B cell (primary cell): ENCODE results near the gene PRSS53. TPM values are rescaled to one million over a fixed set of nuclear protein-coding genes. Genes with fewer than 3 reads are reported as not detected.

Experiments
- ATAC-seq: fragments of 200-7000 bp; cut with Tn5 transposase; one replicate; pipeline ENCODE4 v1.10.0; 2021; ENCODE audit warnings: low read depth, mild to moderate bottlenecking, moderate number of reproducible peaks, moderate library complexity
- CTCF ChIA-PET: fragments of 350-600 bp; sonication (Branson Sonifier 250); formaldehyde crosslinking; loops from one replicate; lab custom pipeline; 2021; ENCODE audit warnings: antibody characterized with exemption, inconsistent platforms; lab: Charles Lee
- POLR2A ChIA-PET: fragments of 350-600 bp; sonication (Branson Sonifier 250); formaldehyde crosslinking; loops from one replicate; lab custom pipeline; 2021; ENCODE audit warnings: antibody characterized with exemption; lab: Charles Lee
- DNase-seq: peaks from one replicate; pipeline ENCODE4 v3.0.0; 2013
- H2AFZ ChIP-seq: 2 replicates; pipeline ENCODE4 v1.6.1; 2012; ENCODE audit warnings: mild to moderate bottlenecking, low read depth, low read length; ENCODE audit not compliant: insufficient read depth, poor library complexity, severe bottlenecking
- H3K27ac ChIP-seq, 2 donors: 1 replicate in 1 of 2; 2 replicates in 1 of 2; pipeline ENCODE4 v1.5.1; 2012 to 2013; ENCODE audit warnings: low read length in 2 of 2, mild to moderate bottlenecking in 2 of 2, moderate library complexity in 1 of 2
- H3K27me3 ChIP-seq, 4 experiments: fragments of 200-600 bp in 1 of 4; sonication (generic) in 1 of 4; replicated peaks in 1 of 4; 1 replicate in 2 of 4; 2 replicates in 2 of 4; pipeline versions ENCODE4 v1.6.1 to v1.7.0; 2013 to 2016; ENCODE audit warnings: low read length in 3 of 4, mild to moderate bottlenecking in 2 of 4, mixed read lengths in 1 of 4, moderate library complexity in 1 of 4; ENCODE audit not compliant: insufficient read depth in 4 of 4, control insufficient read depth in 3 of 4; ENCODE audit errors: control extremely low read depth in 1 of 4
- H3K36me3 ChIP-seq, 2 experiments: replicated peaks in 1 of 2; 1 replicate in 1 of 2; 2 replicates in 1 of 2; pipeline versions ENCODE4 v1.6.1 to v1.7.1; 2013; ENCODE audit warnings: low read length in 1 of 2; ENCODE audit not compliant: insufficient read depth in 2 of 2, control insufficient read depth in 1 of 2; ENCODE audit errors: control extremely low read depth in 1 of 2, extremely low read depth in 1 of 2
- H3K4me1 ChIP-seq, 2 donors: fragments of 200-600 bp in 1 of 2; sonication (generic) in 1 of 2; 1 replicate in 1 of 2; 2 replicates in 1 of 2; pipeline versions ENCODE4 v1.5.1 to v1.6.1; 2013 to 2017; ENCODE audit warnings: low read length in 2 of 2; ENCODE audit not compliant: control insufficient read depth in 2 of 2, insufficient read depth in 2 of 2
- H3K4me2 ChIP-seq: replicated peaks from 2 replicates; pipeline ENCODE3; 2012; ENCODE audit warnings: mild to moderate bottlenecking, low read depth, low read length; ENCODE audit not compliant: poor library complexity, severe bottlenecking
- H3K4me3 ChIP-seq, 5 experiments: fragments of 200-600 bp in 1 of 5; sonication (generic) in 1 of 5; 1 replicate in 3 of 5; 2 replicates in 2 of 5; pipeline versions ENCODE4 v1.5.1 to v1.7.0; 2011 to 2016; ENCODE audit warnings: low read length in 4 of 5, mild to moderate bottlenecking in 4 of 5, low read depth in 2 of 5, control low read depth in 1 of 5, moderate library complexity in 1 of 5; ENCODE audit not compliant: insufficient read depth in 1 of 5; ENCODE audit errors: control extremely low read depth in 1 of 5, extremely low read depth in 1 of 5
- H3K79me2 ChIP-seq: fragments of 200-600 bp; sonication (generic); one replicate; pipeline ENCODE4 v1.6.0; 2016; ENCODE audit warnings: low read length; ENCODE audit not compliant: control insufficient read depth, insufficient read depth
- H3K9ac ChIP-seq: fragments of 200-600 bp; sonication (generic); 2 replicates; pipeline ENCODE4 v1.6.1; 2017; ENCODE audit warnings: mild to moderate bottlenecking, low read length, moderate library complexity
- H3K9me3 ChIP-seq, 3 donors: one replicate each; pipeline versions ENCODE4 v1.6.1 to v1.7.1; 2013; ENCODE audit warnings: low read length in 2 of 3; ENCODE audit not compliant: control insufficient read depth in 2 of 3, insufficient read depth in 1 of 3; ENCODE audit errors: control extremely low read depth in 1 of 3
- H4K20me1 ChIP-seq: 2 replicates; pipeline ENCODE4 v1.6.0; 2012; ENCODE audit warnings: mild to moderate bottlenecking, low read length; ENCODE audit not compliant: insufficient read depth, control insufficient read depth, poor library complexity, severe bottlenecking
- H3K27ac Mint-ChIP-seq: one replicate; pipeline ENCODE4 v1.8.0; 2021; ENCODE audit warnings: mixed read lengths
- H3K27me3 Mint-ChIP-seq: one replicate; pipeline ENCODE4 v1.8.0; 2021; ENCODE audit warnings: mixed read lengths
- H3K4me1 Mint-ChIP-seq: one replicate; pipeline ENCODE4 v1.8.0; 2021; ENCODE audit warnings: mixed read lengths
- H3K4me3 Mint-ChIP-seq: one replicate; pipeline ENCODE4 v1.8.0; 2021; ENCODE audit warnings: mixed read lengths
- H3K9me3 Mint-ChIP-seq: one replicate; pipeline ENCODE4 v1.8.0; 2022; ENCODE audit warnings: mixed read lengths; ENCODE audit not compliant: insufficient read depth
- CTCF ChIP-seq: fragments of 200-600 bp; IDR thresholded peaks from one replicate; pipeline ENCODE4 v1.8.0; 2022; ENCODE audit warnings: antibody characterized with exemption, mild to moderate bottlenecking
- EZH2 ChIP-seq: IDR thresholded peaks from 2 replicates; pipeline ENCODE4 v1.6.1; 2012; ENCODE audit warnings: borderline replicate concordance, low read depth, mild to moderate bottlenecking, moderate library complexity, low read length; ENCODE audit not compliant: insufficient read depth, poor library complexity, severe bottlenecking
- WGBS: methylation state at CpG from one replicate; pipeline ENCODE4 v1.1.5; 2013; ENCODE audit warnings: missing lambda C conversion rate; ENCODE audit not compliant: insufficient coverage; 5-methylcytosine and 5-hydroxymethylcytosine counted together
- intact Hi-C: fragments of 100-400 bp; cut with micrococcal nuclease; formaldehyde crosslinking; loops from one replicate; pipeline ENCODE4 v1.10.0; 2022
- polyA plus RNA-seq: library from polyadenylated mRNA; depleted of rRNA; stranded (reverse); fragments of >200 nt; gene quantifications from 2 replicates; pipeline ENCODE4 v1.2.3, GENCODE V29; 2012
- total RNA-seq, 2 donors: library from RNA; stranded (reverse); fragments of 120-200 nt in 1 of 2; gene quantifications; 1 replicate in 1 of 2; 2 replicates in 1 of 2; pipeline versions ENCODE4 v1.2.3 to v1.2.4, GENCODE V29; 2013 to 2022

The PRSS53 gene
- total and polyA plus RNA-seq, 2 donors (not counting 1 experiment from before 2014, with no cell fraction given): 10.1 to 10.8 TPM

DNA sequence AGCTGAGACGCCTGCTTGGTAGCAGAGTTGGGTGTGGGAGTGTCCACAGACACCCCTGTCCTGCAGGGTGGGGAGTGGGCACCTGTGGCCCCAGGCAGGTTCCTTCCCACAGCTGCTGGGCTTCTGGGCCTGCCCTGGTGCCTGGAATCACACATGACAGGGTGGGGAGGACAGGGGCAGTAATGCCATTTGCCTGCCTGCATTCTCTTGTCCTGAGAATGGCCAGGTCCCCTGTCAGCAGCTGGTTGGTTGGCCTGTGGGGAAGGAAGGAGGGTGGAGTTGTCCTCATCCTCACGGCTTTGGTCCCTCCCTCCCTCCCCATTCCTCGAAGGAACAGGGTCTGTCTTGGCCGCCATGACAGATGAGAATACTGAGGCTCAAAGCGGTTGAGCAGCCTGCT is 5.2 kb downstream of the PRSS53 start:
- Histone ChIP-seq H3K4me2 (no peak overlapping the region), H3K79me2 (peaks cover 52% of the 10 kb centered on the region), H3K27me3 (no peaks in the 10 kb centered on the region), H3K36me3 (peaks cover 0 to 47% of the 10 kb centered on the region in 2 experiments), H3K4me3 (no peak overlapping the region), H3K9ac (no peak overlapping the region), H3K27ac (no peak overlapping the region), H3K4me1 (peaks cover 0 to 4% of the 10 kb centered on the region in 2 donors), H4K20me1 (peaks cover 58% of the 10 kb centered on the region), H2AFZ (no peak overlapping the region), H3K9me3 (no peaks in the 10 kb centered on the region)
- ChIA-PET POLR2A (no interaction called here), CTCF (no interaction called here)
- intact Hi-C loops: no loop called here
- H3K4me3 Mint-ChIP-seq: no peak overlapping the region
- H3K27ac Mint-ChIP-seq: no peak overlapping the region
- no peaks in the 10 kb centered on the region for H3K27me3 Mint-ChIP-seq
- H3K4me1 Mint-ChIP-seq: peaks cover 9% of the 10 kb centered on the region
- no peak for TF ChIP-seq EZH2
- TF ChIP-seq CTCF: no peak
- WGBS: 100% methylated on average over 3 of the region's 5 CpGs
- no peaks in the 10 kb centered on the region for H3K9me3 Mint-ChIP-seq
- DNase-seq (no peak), ATAC-seq (no peak)

GRCh38 chr16:31083081-31083480 is 5.7 kb downstream of the PRSS53 start:
- no peaks in the 10 kb centered on the region for H3K27me3 Mint-ChIP-seq
- no peak overlapping the region for H2AFZ ChIP-seq
- no peak overlapping the region for H3K4me3 ChIP-seq
- H3K4me2 ChIP-seq: no peak overlapping the region
- ChIA-PET POLR2A (no interaction called here), CTCF (no interaction called here)
- no peaks in the 10 kb centered on the region for H3K9me3 ChIP-seq
- H3K27me3 ChIP-seq: no peaks in the 10 kb centered on the region
- no peak overlapping the region for H3K27ac Mint-ChIP-seq
- peaks cover 10% of the 10 kb centered on the region for H3K4me1 Mint-ChIP-seq
- intact Hi-C loops: no loop called here
- peaks cover 0 to 51% of the 10 kb centered on the region in 2 experiments for H3K36me3 ChIP-seq
- no peaks in the 10 kb centered on the region for H3K9me3 Mint-ChIP-seq
- H3K79me2 ChIP-seq: peaks cover 55% of the 10 kb centered on the region
- DNase-seq: no peak
- no peak for ATAC-seq
- no peak overlapping the region for H3K27ac ChIP-seq
- H3K4me1 ChIP-seq: peaks cover 0 to 4% of the 10 kb centered on the region in 2 donors
- no CpG with 5 or more reads among the region's 9 CpGs for WGBS
- peaks cover 63% of the 10 kb centered on the region for H4K20me1 ChIP-seq
- no peak overlapping the region for H3K4me3 Mint-ChIP-seq
- no peak overlapping the region for H3K9ac ChIP-seq
- TF ChIP-seq EZH2 (no peak), CTCF (no peak)
